Upper lobe of left lung (tissue), 4 donors: Measurements from ENCODE around the gene FAM187B.
"Not testable (repeated sequence)": the region's sequence is repeated elsewhere in the genome, so short reads cannot be mapped to it uniquely, and the experiment has no call there.

Experiments
- POLR2A ChIP-seq, 4 donors: fragments of 450-650 bp; IDR thresholded peaks; one replicate each; pipeline ENCODE4 v1.5.1; 2016 to 2017; ENCODE audit warnings: antibody characterized with exemption in 4 of 4, mild to moderate bottlenecking in 2 of 4
- POLR2AphosphoS5 ChIP-seq, 2 donors: sonication (generic); formaldehyde crosslinking; IDR thresholded peaks; one replicate each; pipeline ENCODE4 v1.5.1; 2017; ENCODE audit warnings: antibody characterized with exemption in 2 of 2

GRCh38 chr19:35196861-35197260 is 31.7 kb downstream of the FAM187B start:
- not testable (repeated sequence) for TF ChIP-seq POLR2AphosphoS5, POLR2A (IDR thresholded peaks at IDR 0.05)
